GM21737 (cell line): ENCODE measurements around the gene MLPH.
"Not testable (repeated sequence)": the region's sequence is repeated elsewhere in the genome, so short reads cannot be mapped to it uniquely, and the experiment has no call there.

ENCODE experiments used
- ATAC-seq: cut with Tn5 transposase; IDR thresholded peaks from one replicate; pipeline ENCODE4 v1.9.1; 2021; ENCODE audit warnings: mild to moderate bottlenecking, moderate library complexity; ENCODE audit not compliant: unreplicated experiment

MLPH gene

GRCh38 chr2:237577956-237578870 lies 91.2 kb downstream of the MLPH start:
- no peak for ATAC-seq

- ATAC-seq: no peak
Observed at GRCh38 chr2:237581326-237581725, 94.3 kb downstream of the MLPH start.

GRCh38 chr2:237581751-237582746 lies 95.0 kb downstream of the MLPH start:
- ATAC-seq: no peak

GRCh38 chr2:237583385-237584295 lies 96.6 kb downstream of the MLPH start:
- no peak for ATAC-seq

GRCh38 chr2:237585590-237586221 lies 98.7 kb downstream of the MLPH start:
- ATAC-seq: no peak

GRCh38 chr2:237588044-237588696 lies 101.1 kb downstream of the MLPH start:
- no peak for ATAC-seq

GRCh38 chr2:237590272-237591140 lies 103.5 kb downstream of the MLPH start, which contains the start of gene RAB17:
RAB17 (minus strand) TSS chr2:237590734; CDS start chr2:237586154, 4,580 bp downstream.
- ATAC-seq: no peak

GRCh38 chr2:237591141-237591881 lies 104.3 kb downstream of the MLPH start:
- no peak for ATAC-seq

- no peak for ATAC-seq
Observed at GRCh38 chr2:237592425-237592980, 105.5 kb downstream of the MLPH start.

GRCh38 chr2:237593036-237593435 lies 106.0 kb downstream of the MLPH start:
- ATAC-seq: no peak

GRCh38 chr2:237593596-237594320 lies 106.7 kb downstream of the MLPH start:
- no peak for ATAC-seq

GRCh38 chr2:237594514-237594871 lies 107.4 kb downstream of the MLPH start:
- no peak for ATAC-seq

GRCh38 chr2:237595829-237596519 lies 108.9 kb downstream of the MLPH start:
- not testable (repeated sequence) for ATAC-seq

GRCh38 chr2:237596520-237597195 lies 109.6 kb downstream of the MLPH start:
- no peak for ATAC-seq
